ENCODE data around the gene SEZ6L2.

DNA sequence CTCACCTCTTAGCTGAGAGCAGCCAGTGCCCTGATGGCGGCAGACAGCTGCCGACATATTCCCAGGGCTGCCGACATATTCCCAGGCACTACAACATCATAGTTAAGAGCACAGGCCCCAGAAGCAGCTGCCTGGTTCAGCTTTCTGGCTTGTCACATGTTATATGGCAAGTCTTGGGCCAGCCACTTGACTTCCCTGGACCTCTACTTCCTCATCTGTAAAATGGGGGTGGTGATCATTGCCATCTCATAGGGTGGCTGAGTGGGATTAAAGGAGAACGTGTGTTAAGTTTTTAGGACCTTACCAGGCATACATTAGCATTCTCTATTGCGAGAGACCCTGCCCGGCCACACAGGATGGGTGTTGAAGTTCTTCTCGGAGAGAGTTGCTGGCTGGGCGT lies 55.4 kb downstream of the SEZ6L2 start:
- TF ChIP-seq, protein P1, sequence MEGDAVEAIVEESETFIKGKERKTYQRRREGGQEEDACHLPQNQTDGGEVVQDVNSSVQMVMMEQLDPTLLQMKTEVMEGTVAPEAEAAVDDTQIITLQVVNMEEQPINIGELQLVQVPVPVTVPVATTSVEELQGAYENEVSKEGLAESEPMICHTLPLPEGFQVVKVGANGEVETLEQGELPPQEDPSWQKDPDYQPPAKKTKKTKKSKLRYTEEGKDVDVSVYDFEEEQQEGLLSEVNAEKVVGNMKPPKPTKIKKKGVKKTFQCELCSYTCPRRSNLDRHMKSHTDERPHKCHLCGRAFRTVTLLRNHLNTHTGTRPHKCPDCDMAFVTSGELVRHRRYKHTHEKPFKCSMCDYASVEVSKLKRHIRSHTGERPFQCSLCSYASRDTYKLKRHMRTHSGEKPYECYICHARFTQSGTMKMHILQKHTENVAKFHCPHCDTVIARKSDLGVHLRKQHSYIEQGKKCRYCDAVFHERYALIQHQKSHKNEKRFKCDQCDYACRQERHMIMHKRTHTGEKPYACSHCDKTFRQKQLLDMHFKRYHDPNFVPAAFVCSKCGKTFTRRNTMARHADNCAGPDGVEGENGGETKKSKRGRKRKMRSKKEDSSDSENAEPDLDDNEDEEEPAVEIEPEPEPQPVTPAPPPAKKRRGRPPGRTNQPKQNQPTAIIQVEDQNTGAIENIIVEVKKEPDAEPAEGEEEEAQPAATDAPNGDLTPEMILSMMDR (IDR thresholded peaks at IDR 0.05; ENCODE audit: control extremely low read depth in 1 of 3, insufficient read depth in 1 of 3, low read depth in 1 of 3, low read length in 3 of 3) = no peak
- TF ChIP-seq EZH2 (IDR thresholded peaks at IDR 0.05; ENCODE audit: low read depth, low read length, severe bottlenecking) = no peak
- no peak for TF ChIP-seq CEBPB (IDR thresholded peaks at IDR 0.05; ENCODE audit: low read depth, low read length)
- TF ChIP-seq SP1 (IDR thresholded peaks at IDR 0.05; ENCODE audit: low read depth, low read length) = no peak
- no peak for TF ChIP-seq RAD21 (IDR thresholded peaks at IDR 0.05 in 1 of 2, conservative IDR thresholded peaks at IDR 0.05 in 1 of 2; ENCODE audit: low read depth in 2 of 2, low read length in 2 of 2)
- TF ChIP-seq TAF1 (IDR thresholded peaks at IDR 0.05; ENCODE audit: low read depth, low read length) = no peak
- no peak for TF ChIP-seq YY1 (IDR thresholded peaks at IDR 0.05; ENCODE audit: low read depth, low read length)
